GM19455 (cell line): ENCODE results near the gene MARF1.
"Not testable (repeated sequence)": the region's sequence is repeated elsewhere in the genome, so short reads cannot be mapped to it uniquely, and the experiment has no call there.

Source experiments
- ATAC-seq: cut with Tn5 transposase; IDR thresholded peaks from one replicate; pipeline ENCODE4 v1.9.1; 2021; ENCODE audit not compliant: unreplicated experiment

The MARF1 gene

GRCh38 chr16:15652293-15653001 lies 9.5 kb upstream of the MARF1 start:
- ATAC-seq = no peak

- ATAC-seq = peak; percentile 15
Measured at GRCh38 chr16:15650698-15651171, 7.8 kb upstream of the MARF1 start.

DNA sequence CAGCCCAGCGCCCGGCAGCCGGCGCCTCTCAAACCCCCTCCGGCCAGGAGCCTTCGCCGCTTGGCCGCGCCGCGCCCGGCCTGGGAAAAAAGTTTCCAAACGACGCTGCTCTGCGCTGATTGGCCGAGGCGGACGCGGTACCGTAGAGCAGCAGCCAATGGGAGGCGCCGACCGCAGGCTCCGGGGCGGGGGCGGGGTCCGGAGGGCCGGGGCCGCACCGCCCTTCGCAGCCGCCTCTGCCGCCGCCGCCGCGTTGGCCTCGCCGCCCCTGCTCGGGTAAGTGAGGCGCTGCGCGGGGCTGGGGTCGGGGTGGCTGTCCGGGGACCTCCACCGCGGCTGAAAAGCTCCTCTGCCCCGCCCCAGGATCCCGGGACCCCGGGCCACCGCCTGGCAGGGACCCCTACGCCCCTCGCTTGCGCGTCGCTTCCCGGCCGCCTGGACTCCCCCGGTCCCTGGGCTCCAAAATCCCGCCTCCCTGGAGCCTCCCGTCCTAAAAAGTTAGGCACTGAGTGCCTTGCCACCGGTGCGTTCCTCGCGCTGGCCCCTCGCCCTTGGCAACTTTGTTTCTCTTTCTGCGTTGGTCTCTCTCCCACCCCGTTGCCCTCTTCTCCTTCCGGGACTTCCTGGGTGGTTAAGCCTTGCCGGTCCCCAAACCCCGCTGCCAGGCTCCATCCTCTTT lies 7.2 kb upstream of the MARF1 start, which contains the start of gene NDE1:
Gene NDE1 (plus strand): TSS at position 227 of the 679 bp plus-strand sequence. CDS start 14,534 bp downstream, outside the sequence.
- ATAC-seq = peak; percentile 70

DNA sequence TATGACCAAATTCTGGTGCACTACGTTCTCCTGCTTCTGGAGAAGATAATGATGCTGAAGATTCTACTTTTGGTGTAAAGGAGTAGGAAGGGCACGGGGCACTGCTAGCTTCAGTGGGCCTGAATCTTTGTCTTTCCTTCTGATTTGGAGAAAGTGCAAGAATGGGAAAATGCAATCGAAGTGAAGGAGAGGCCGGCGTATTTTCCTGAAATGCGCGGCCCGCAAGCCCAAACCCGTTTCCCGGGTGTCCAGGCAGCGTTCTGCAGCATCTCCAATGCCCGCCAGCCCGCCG lies 6.7 kb upstream of the MARF1 start:
- ATAC-seq = no peak

DNA sequence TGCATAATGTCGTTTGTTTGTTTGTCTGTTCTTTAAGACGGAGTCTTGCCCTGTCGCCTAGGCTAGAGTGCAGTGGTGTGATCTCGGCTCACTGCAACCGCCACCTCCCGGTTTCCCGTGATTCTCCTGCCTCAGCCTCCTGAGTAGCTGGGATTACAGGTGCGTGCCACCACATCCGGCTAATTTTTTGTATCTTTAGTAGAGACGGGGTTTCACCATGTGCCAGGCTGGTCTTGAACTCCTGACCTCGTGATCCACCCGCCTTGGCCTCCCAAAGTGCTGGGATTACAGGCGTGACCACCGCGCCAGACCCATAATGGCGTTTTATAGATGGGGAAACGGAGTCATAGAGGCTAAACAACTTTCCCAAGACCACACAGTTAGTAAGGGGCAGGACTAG lies 6.4 kb upstream of the MARF1 start:
- ATAC-seq = not testable (repeated sequence)

GRCh38 chr16:15648135-15648730 lies 5.3 kb upstream of the MARF1 start:
- ATAC-seq = no peak

- no peak for ATAC-seq
Measured at GRCh38 chr16:15647294-15648014, 4.5 kb upstream of the MARF1 start.

DNA sequence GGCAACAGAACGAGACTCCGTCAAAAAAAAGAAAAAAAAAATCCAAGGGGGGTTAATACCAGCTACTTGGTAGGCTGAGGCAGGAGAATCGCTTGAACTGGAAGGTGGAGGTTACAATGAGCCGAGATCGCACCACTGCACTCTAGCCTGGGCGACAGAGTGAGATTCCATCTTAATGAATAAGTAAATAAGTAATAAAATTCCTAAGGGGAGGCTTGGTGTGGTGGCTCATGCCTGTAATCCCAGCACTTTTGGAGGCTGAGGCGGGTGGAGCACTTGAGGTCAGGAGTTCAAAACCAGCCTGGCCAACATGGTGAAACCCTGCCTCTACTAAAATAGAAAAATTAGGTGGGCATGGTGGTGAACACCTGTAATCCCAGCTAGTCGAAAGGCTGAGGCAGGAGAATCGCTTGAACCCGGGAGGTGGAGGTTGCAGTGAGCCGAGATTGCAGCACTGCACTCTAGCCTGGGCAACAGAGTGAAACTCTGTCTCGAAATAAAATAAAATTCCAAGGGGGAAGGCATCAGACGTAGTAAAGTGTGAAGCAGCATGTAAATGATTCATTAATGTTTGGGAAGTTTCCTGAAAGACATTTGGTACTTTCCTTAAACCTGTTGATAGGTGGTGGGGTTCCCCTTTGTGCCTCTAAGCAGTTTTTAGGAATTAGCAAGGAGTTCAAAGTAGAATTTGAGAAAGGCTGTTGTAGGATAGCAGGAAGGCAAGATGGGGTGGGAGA lies 3.8 kb upstream of the MARF1 start:
- not testable (repeated sequence) for ATAC-seq

DNA sequence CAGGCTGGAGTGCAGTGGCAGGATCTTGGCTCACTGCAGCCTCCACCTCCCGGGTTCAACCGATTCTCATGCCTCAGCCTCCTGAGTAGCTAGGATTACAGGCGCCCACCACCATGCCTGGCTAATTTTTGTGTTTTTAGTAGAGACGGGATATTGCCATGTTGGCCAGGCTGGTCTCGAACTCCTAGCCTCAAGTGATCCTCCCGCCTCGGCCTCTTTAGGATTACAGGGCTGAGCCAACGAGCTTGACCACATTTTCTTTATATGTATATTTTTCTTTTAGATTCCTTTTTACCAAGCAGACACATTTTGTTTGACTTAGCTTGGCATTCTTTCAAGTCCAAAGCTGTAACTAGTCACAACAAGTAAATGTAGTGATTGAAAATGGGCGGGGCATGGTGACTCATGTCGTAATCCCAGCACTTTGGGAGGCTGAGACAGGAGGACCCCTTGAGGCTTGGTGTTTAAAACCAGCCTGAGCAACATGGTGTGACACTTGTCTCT lies 2.1 kb upstream of the MARF1 start:
- ATAC-seq = not testable (repeated sequence)

GRCh38 chr16:15644267-15644961 lies 1.5 kb upstream of the MARF1 start:
- no peak for ATAC-seq

DNA sequence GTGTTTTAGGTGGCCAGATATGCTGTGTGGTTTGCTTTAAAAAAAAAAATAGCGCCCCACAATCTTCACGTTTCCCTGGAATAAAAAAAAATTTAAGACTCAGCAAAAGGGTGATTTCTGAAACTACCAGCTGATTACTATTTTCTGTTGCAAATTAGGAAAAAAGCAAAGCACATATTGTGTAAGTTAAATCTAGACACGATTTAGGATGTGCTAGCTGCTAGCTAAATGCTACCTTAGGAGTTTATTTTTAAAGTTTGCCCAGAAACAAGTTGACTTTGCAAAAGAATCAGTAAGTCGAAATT lies 944 bp upstream of the MARF1 start:
- no peak for ATAC-seq

DNA sequence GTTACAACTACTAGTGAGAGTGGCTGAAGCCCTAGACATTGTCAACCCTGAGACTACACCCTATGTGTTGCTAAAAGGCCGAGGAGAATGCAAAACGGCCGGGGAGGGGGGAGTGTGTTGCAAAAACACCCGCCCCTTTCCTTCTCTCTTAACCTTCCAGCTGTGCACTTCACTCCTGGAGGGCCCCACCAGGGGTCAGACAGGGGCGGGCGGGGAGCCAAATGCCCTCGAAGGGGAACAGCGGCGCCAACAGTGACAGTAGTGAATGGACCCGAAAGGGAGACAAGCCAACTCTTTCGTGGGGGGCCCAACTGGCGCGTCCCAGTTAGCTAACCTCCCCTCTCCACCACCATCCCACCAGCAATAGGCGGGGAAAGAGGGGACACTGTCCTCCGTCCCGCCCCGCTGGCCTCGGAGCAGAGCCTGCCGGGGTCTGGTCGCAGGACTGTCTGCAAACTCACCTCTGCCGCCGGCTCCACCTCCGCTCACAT lies 352 bp downstream of the MARF1 start:
- ATAC-seq = peak; percentile 53

DNA sequence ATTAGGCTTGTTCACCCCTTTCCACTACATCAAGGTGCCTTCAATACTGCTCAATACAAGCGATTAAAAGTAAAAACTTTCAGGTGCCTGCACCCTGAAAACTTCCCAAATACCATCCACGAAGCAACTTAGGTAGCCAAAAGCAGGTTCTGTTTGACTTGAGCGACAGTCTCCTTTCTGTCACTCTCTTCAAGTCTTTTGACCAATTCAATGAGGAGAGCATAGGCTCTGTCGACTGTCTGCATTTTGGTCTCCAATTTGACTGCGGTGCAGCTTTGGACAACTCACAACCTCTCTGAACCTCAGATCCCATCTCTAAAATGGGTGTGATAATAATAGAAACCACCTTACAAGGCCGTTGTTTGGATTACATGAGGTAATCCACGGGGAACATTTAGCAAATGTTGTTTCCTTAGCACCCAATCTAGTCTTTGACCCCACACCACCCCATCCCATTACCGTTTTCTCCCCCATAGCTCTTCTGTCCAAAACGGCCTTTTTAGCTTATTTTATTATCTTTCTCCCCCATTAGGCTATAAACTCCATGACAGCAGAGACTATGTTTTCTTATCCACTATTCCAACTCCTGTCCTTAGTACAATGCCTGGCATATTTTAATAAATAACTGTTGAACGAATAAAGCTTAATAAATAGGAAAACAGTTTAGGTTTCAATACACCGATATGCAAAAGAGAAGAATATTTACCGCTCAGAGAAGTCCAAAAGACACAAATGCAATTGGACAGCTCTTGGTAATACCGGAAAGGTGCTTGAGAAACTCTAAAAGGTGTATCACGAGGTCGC lies 999 bp downstream of the MARF1 start:
- ATAC-seq = no peak

DNA sequence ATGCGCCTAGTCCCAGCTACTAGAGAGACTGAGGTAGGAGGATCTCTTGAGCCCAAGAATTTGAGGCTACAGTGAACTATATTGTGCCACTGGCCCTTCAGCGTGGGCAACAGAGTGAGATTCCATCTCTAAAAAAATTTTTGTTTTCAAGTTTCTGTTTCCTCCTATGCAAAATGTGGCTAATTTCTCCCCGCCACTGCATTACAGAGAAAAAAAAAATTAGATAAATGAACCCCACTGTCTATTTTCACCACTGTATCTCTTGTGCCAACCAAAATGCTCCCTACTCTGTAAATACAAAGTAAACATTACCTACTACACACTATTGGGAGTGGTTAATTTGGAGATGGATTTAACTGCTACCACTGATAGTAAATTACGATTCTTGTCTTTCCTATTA lies 2.0 kb downstream of the MARF1 start:
- ATAC-seq = no peak

GRCh38 chr16:15639061-15639568 lies 3.8 kb downstream of the MARF1 start:
- ATAC-seq = no peak

DNA sequence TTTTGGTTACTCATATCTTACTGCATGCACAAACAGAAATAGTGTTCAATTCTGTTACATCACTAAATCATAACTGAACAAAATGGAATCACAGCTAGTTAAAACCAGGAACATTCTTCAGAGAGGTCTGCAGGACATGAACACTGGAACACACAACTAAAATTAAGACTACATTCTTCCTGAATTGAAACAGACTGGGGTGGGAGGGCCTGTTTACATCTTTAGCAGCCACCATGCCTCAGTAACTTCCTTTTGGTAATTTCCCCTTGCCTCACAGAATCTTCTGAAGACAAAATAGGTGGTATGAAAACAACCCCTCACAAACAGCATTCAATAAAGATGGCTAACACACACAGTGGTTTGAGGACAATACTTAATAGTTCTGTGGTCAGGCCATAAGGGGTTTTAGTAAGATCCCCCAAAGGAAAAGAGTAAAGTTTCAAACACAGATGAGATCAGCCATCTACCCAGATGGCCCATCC lies 6.5 kb downstream of the MARF1 start:
- ATAC-seq = no peak

DNA sequence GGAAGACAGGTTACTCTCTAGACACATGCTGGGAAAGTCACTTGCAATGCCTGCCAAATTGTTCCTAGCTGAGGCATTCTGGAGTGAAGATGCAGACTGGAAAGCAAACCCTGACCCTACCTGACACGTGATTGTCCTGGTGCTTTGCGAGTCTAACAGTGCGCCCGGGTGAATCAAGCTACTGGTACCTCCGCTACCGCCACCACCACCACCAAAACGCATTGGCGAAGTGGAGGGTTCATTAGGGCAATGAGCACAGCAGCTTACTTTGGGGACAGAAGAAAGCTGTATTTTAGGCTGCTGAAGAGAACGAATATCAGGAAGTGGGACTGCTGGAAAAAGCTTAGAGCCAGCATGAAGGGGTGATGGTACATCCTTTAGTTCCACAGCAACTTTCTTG lies 7.0 kb downstream of the MARF1 start:
- no peak for ATAC-seq

- no peak for ATAC-seq
Measured at GRCh38 chr16:15631730-15632409, 11.1 kb downstream of the MARF1 start.
